HG03354 (cell line): Measurements from ENCODE around the gene MDH1.
"Not testable (repeated sequence)": the region's sequence is repeated elsewhere in the genome, so short reads cannot be mapped to it uniquely, and the experiment has no call there.

Experiments
- ATAC-seq: cut with Tn5 transposase; IDR thresholded peaks from one replicate; pipeline ENCODE4 v1.9.1; 2021; ENCODE audit warnings: mild to moderate bottlenecking; ENCODE audit not compliant: unreplicated experiment, poor library complexity, severe bottlenecking

MDH1 gene

GRCh38 chr2:63623763-63624162, 35.0 kb downstream of the MDH1 start:
- ATAC-seq: not testable (repeated sequence)

DNA sequence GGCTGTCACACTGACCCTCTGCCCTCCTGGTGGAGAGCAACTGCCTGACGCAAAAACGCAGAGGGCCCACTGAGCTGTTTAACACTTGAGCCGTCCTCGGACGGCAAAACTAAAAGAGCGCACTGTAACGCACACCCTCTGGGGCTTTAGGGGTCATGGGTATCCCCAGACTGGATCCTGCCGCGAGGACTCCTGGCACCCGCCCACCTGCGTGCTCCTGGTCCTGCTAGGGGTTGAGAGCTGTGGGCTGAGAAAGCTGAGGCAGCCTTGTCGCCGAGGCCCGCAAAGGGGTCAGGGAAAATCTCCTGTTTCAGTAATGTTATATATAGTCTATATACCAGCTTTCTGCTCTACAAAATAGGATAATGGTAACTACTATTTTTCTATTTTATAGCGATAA, 39.1 kb downstream of the MDH1 start:
- ATAC-seq: no peak

GRCh38 chr2:63628403-63628942, 39.7 kb downstream of the MDH1 start:
- no peak for ATAC-seq

- no peak for ATAC-seq
Observed at GRCh38 chr2:63631501-63631900, 42.7 kb downstream of the MDH1 start.

- ATAC-seq: no peak
Observed at GRCh38 chr2:63632382-63632781, 43.6 kb downstream of the MDH1 start.

- ATAC-seq: no peak
Observed at GRCh38 chr2:63639344-63639743, 50.6 kb downstream of the MDH1 start.

DNA sequence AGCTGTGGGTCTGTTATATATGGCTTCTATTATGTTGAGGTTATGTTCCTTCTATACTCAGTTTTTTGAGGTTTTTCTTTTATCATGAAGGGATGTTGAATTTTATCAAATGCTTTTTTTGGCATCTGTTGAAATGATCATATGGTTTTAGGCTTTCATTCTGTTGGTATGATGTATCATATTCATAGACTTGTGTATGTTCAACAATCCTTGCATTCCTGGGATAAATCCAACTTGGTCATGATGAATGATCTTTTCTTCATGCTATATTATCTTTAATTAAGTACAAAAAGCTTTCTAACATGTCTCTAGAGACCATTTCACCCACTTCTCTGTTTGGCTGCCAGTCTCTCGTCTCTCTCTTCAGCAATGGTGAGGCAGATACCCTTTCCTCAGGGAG, 54.2 kb downstream of the MDH1 start:
- no peak for ATAC-seq

DNA sequence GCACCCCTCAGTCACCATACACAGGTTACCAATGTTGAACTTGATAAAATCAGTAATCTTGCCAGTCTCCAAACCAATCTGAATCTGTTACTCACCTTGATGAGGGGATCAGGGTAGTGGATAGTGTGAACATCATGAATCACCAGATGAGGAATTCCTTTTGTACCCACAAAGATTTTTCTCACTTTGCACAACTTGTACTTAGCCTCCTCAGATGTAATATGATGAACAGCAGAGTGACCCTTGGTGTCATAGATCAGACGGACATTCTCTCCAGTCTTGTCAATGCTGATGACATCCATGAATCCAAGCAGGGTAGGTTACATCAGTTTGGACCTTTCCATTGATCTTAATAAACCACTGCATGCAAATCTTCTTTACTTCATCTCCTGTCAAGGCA, 54.7 kb downstream of the MDH1 start:
- no peak for ATAC-seq

- ATAC-seq: no peak
Observed at GRCh38 chr2:63648632-63649031, 59.9 kb downstream of the MDH1 start.

DNA sequence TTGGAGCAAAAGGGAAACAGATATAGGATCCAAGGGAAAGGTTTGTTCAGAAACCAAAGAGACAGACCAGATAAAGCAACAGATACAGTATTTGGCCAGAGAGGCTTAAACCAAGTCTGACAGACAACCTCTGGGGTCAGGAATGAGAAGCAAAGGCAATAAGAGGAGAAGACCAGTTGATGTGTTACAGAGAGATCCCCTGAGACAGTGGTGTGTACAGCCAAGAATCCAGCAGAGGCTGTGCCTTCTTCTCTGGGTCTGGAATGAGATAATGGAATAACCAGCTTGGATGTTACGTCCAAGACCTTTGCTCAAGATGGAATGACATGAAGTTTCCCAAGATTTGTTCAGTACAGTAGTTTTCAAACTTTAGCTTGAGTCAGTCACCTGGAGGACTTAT, 61.1 kb downstream of the MDH1 start:
- ATAC-seq: no peak

- ATAC-seq: no peak
Observed at GRCh38 chr2:63650756-63651155, 62.0 kb downstream of the MDH1 start.

DNA sequence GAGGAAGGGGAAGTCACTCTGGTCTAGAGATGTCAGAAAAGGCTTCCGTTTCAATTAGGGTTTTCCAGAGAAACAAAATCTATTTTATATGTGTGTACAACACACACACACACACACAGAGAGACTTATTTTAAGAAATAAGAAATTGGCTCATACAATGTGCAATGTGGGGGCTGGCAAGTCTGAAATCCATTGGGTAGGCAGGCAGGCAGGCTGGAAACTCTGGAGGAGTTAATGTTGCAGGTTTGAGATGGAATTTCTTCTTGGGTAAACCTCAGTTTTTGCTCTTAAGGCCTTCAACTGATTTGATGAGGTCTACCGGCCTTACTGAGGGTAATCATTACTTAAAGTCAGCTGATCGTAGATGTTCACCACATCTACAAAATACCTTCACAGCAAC, 62.6 kb downstream of the MDH1 start:
- no peak for ATAC-seq

DNA sequence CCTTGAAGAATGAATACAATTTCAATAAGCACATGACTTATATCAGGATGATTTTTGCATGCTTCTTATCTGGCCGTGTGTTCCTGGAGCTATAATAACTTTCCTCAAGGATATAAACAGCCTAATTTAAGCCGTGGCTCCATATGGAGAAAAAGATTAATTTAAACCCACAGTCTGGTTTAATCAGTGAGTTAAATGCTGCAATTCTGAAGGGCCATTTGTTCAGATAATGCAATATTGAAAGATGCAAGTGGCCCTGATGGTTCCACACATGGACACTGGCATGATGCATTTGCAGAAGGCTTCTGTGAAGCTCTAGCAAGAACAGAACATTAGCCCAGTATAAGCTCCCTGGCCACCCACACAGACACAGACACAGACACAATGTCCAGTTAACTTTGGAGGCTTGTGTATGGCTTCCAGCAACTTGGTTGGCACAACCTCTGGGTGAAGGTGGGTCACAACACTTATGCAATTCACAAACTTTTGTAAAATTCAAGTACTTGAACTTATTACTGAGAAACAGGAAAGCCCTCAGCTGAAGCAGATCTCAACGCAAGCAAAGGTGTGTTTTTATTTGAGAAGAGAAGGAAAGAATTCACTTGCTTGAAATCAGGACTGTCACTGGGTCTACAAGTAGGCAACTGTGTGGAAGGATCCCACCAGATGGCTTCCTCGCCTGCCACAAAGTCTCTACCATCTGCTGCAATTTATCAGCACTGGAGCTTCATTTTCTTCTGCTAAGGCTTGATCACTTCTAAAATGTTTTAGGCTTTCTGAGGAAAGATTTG, 63.3 kb downstream of the MDH1 start:
- ATAC-seq: no peak

- no peak for ATAC-seq
Observed at GRCh38 chr2:63652652-63652985, 63.9 kb downstream of the MDH1 start.

GRCh38 chr2:63654959-63655358, 66.2 kb downstream of the MDH1 start:
- no peak for ATAC-seq
